ENCODE measurements around the gene RNF182.
"Not testable (repeated sequence)": the region's sequence is repeated elsewhere in the genome, so short reads cannot be mapped to it uniquely, and the experiment has no call there.

RNF182 gene

DNA sequence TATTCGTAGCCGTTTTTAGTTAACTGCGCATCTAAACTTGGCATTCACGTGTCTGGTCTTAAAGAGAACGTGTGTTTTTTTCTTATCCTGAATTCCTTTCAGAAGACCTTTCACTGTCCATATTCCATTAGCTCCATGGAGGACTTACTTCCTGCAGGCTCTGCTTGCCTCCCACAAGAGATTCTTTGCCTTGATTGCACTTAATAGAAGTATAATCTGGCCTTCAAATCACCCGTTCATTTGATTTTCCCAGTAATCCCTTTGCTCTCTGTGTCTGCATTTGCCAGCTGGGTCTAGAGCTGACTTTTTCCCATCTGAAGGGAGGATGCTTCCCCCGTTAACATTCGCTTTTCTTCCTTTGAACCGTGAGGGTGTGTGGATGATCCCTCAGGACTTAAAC lies 79.5 kb downstream of the RNF182 start:
- DNase-seq = no peak

DNA sequence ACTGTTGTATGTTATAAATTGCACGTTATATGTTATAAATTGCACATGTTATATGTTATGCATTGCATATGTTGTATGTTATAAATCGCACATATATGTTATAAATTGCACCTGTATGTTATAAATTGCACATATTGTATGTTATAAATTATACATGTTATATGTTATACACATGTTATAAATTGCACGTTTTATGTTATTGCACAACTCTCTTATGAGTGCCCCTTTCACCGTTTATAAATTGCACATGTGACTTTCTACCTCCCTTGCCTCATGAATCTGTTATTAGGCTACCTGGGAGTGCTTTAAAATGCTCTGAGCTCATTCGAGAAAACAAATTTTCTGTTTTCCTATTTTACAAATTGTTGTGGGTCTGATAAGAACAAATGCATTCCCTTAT lies 84.1 kb downstream of the RNF182 start:
- DNase-seq = no peak

DNA sequence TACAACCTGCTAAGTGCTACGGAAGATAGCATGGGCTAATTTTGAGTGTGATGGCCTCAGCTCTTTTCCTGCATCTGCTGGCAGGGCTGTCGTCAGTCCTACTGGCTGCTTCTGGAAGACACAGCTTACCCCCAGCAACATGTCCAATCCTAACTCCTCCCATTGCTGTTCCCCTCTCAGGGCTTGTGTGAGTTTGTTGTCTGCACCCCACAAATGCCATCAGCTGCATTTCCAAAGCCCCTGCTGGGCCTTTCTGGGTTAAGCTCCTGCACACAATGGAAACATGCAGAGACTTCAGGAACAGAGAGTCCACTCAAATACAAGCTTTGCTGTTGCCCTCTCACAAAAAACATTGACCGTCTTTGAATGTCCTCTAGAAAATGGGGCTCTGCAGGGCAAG lies 84.7 kb downstream of the RNF182 start:
- no peak for DNase-seq

DNA sequence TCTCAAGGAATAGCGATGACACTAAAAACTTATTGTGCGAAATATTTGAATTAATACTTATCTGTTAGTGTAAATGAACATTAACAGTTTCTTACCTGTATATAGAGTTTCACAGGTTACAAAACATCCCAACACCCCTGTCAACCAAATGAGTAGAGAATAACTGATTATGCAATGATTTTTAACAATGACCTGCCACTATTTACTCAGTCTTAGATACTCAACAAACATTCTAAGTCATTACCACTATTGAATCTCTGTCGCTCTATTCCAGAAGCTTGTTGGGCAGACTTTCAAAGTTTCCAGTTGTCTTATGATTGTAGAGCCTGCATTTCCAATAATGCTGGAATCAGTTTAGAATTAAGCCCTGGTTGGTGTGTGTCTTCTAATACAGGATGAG lies 85.5 kb downstream of the RNF182 start:
- no peak for DNase-seq

DNA sequence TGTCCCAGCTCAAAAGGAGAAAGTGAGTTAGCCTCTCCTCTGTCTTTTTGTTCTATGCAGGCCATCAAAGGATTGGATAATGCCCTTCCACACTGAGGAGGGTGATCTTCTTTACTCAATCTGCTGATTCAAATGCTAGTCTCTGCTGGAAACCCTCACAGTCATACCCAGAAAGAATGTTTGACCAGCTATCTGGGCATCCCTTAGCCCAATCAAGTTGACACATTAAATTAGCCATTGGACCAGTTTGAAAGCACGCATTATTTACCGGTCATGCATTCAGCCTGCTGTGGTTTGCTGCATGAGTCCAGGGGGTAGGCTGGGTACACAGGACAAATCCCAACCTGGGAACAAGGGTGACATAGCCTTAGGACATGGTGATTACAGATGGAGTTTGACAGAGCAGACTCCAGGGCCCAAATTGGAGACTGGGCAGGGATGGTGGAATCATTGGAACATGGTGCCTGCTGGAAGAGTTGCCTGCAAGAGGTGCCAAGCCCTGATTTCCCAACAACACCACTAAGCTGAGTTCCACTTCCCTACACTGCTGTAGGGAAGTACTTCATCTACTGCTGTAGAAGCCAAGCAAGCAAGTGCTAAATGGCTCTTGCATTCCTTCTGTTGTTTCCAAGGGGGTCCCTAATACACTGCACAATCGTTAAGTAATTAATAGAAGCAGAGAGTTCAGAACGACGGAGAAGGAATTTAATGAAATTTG lies 87.7 kb downstream of the RNF182 start:
- no peak for DNase-seq

DNA sequence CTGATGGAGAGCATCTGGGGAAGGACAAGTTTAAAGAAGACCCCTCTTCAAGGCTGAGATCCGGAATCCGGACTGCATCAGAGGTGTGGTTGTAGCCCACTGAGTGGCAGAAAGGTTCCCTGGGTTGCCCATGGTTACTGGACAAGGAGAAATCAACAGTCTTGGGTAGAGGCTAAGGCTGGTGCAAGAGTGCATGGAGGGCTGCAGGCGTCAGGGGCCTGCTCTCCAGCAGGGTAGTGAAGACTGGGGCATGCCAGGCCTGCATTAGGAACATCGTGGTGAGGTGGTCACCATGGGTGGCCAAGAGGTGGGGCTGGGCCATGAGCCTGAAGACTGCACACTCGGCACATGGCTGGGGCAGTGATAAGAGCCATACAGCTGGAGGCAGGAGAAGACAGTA lies 91.2 kb downstream of the RNF182 start:
- DNase-seq = no peak

DNA sequence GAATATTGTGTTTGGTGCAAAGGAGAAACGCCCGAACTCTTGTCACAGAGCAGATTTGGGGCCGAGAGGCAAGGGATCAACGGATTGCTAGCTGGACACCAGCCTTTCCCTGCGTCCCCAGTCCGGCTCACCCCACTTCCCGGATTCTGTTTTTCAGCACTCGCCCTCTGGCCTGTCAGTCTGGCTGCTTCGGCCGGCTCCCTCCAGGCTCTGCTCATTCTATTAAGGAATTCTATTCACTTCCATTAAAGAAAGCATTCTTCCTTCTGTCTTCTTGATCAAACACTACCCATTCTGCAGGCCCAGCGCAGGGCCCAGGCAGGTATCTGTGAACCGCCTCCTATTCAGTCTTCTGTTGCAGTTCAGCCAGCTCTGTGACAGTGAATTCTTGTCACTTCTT lies 91.7 kb downstream of the RNF182 start:
- DNase-seq = no peak

DNA sequence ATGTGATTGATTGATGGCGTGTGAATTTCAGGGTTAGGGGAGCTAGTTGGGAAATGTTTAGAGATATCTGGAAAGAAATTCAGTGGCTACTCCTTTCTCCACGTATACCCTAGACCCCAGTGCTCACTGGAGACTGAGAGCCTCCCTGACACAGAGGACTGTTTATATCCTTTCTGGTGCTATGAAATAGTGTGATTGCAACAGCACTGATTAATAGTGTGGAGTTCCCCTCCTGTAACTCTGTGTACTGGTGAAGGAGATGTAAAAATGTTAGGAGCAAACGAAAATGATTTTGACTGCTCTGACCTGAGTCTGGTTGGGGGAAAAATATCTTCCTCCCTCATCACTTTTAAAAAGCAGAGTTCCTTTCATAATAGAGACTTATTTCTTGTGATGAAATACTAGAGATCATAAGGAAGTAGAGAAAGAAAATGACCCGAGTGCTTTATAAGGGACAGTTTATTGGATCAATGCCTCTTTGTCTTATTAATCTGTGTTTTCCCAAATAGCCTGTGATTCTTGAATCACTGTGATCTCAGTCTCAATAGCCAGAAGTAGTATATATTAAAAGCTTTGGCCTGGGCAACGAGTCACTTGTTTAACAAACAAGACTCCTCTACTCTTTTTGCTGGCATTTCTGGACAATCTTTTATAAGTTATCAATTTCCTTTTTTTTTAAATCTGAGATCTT lies 92.3 kb downstream of the RNF182 start:
- no peak for DNase-seq

DNA sequence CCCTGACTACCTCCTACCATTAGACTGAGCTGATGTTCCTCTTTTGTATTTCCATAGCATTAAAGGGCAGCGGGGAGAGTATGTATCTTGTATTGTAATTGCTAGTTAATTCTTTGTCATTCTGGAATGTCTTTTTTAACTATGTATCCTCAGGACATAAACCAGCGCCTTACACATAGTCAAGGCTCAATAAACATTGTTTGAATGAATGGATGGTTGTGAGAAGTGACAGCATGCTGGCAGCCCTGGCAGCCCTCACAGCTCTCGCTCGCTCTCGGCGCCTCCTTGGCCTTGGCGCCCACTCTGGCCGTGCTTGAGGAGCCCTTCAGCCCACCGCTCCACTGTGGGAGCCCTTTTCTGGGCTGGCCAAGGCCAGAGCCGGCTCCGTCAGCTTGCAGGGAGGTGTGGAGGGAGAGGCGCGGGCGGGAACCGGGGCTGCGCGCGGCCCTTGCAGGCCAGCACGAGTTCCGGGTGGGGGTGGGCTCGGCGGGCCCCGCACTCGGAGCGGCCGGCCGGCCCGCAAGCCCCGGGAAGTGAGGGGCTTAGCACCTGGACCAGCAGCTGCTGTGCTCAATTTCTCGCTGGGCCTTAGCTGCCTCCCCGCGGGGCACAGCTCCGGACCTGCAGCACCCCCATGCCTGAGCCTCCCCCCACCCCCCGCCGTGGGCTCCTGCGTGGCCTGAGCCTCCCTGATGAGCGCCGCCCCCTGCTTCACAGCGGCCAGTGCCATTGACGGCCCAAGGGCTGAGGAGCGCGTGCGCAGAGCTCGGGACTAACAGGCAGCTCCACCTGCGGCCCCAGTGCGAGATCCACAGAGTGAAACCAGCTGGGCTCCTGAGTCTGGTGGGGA lies 93.1 kb downstream of the RNF182 start:
- no peak for DNase-seq

DNA sequence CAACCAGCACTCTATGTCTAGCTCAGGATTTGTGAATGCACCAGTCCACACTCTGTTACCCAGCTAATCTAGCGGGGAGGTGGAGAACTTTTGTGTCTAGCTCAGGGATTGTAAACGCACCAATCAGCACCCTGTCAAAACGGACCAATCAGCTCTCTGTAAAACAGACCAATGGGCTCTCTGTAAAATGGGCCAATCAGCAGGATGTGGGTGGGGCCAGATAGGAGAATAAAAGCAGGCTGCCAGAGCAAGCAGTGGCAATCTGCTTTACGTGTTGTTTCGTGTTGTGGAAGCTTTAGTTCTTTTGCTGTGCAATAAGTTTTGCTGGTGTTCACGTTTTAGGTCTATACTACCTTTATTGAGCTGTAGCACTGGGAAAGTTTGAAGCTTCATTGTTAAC lies 93.8 kb downstream of the RNF182 start:
- not testable (repeated sequence) for DNase-seq

DNA sequence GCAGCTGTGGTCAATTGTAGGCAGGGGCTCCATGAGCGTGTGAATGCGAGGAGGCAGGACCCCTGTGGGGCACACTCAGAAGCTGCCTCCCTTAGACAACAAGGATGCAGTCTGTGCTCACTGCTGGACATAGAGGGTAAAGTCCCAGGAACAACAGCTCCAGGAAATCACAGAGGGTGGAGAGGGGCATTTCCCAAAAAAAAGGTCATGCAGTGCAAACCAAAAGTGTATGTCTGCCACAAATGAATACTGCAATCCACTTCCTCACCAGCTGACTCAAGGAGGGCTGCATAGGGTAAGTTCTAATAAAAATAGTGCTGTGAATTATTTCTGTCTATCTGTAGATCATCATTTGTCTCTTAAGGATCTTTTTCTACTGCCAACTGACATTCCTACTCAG lies 95.8 kb downstream of the RNF182 start:
- no peak for DNase-seq

DNA sequence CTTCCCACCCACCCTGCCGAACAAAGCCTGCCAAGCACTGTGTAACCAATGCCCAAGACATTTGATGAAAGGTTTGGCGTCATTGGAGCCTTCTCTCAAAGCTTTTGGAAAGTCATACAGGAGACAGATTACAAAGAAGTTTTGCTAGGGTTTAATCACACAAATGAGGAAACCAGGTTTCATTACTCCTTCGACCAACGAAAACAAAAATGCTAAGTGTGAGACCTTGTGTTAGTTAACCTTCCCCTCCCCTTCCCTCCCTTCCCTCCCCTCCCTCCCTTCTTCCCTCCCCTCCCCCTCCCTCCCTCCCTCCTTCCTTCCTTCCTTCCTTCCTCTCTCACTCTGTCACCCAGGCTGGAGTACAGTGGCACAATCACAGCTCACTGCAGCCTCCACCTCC lies 96.7 kb downstream of the RNF182 start:
- no peak for DNase-seq

DNA sequence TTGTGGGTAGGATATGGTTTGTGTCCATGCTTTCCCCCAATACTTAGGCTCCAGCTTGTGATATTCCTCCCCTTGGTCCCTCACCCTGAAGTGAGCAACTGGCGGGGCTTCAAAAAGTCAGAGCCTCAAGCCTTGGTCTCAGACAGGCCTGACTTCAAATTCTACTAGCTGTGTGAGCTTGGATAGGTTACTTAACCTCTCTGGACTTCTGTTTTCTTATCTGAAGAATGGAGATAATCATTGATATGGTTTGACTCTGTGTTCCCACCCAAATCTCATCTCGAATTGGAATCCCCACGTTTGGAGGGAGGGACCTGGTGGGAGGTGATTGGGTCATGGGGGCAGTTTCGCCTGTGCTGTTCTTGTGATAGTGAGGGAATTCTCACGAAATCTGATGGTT lies 97.9 kb downstream of the RNF182 start:
- no peak for DNase-seq

DNA sequence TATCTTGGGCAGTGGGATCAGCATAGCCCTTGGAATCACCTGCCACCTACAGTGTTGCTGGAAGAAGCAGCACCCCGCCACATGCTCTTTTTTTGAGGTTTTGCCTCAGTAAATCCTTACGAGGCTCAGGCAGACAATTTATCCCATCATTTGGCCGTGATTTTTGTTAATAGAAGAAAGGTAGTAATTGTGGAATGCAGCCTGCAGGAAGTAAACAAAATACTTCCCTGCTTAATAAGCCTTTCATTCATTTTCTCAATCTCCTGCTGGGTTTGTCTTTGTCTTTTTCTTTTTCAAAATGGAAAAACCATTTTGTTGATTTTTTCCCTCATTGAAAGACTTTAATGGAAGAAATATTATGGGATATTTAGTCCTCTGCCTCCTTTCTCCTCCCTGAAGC lies 99.1 kb downstream of the RNF182 start:
- no peak for DNase-seq

DNA sequence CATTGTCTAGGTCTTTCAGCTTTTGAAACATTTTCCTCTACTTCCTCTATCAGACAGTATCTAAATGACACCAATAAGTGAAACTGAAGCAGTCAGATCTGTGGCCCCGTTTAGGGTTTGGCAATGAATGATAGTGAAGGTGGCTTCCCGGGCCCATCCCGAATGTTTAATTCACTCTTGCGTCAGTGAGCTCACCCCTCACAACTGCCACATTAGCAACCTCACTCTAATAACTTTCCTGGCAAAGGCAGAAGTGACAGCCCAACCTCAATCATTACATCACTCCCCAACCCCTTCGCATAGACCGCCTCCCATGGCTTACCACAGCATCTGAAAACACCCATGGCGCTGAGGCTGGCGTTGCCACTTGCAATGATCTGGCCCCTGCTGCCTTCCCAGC lies 100.4 kb downstream of the RNF182 start:
- DNase-seq = no peak

DNA sequence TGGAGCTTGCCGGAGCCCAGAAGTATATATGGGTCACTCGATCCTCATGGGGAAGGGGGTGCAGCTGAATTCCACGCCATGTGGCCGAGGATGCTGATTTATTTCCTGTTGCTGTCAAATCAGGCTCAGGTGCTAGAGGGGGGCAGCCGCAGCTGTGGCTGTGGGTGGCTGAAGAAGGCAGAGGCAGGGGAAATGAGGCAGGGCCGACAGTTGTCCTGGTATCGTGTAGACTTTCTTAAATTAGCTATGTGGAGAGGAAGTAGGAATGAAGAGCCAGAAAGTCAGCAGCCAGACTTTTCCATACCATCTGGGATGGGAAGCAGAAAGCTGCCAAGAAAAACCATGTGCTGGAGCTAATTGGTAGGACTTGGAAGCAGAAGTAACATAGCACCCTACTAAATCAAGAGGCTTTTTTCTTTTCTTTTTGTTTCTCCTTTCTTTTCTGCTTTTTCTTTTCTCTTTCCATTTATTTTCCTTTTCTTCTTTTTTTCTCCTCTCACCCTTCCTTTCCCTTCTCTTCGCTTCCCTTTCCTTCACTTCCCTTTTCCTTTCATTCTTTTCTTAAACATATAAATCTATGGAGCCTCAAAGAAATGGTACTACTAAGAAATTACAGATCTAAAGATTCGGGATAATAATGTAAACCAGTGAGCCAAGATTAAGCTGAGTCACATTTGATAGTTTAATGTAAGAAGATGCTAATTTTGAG lies 102.2 kb downstream of the RNF182 start:
- no peak for DNase-seq

DNA sequence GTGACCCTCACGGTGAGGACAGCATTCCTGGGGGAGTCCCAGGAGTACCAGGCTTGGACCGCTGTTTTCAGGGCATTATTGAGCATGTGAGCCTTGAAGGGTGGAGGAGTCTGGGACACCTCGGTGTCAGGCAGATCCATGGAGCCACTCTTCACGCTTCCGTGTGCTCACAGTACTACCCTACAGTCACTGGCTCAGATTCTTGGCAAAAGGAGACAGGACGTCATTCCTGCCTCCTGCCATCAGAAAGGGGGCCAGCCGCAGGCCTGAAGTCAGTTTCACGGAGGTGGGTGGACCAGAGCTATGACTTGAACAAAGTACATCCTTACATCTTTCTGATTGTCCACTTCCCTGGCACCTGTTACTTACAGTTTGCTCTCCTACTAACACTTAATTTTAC lies 103.9 kb downstream of the RNF182 start:
- no peak for DNase-seq

DNA sequence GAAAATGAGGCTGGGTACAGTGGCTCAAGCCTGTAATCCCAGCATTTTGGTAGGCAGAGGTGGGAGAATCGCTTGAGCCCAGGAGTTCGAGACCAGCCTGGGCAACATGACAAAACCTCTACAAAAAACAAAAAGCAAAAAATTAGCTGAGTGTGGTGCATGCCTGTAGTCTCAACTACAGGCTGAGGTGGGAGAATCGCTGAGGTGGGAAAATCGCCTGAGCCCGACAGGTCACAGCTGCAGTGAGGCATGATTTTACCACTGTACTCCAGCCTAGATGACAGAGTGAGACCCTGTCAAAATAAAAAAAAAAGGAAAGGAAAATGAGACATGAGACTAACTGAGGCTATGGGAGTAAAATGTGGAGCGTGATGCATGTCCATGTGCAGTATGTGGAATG lies 104.9 kb downstream of the RNF182 start:
- DNase-seq = no peak

All from activated naive CD4-positive, alpha-beta T cell treated with anti-CD3 and anti-CD28 coated beads, Interleukin-2, amount 50 U/mL, for 16 hours (primary cell).